ENCODE results near the gene C1R.

Gene C1R

DNA sequence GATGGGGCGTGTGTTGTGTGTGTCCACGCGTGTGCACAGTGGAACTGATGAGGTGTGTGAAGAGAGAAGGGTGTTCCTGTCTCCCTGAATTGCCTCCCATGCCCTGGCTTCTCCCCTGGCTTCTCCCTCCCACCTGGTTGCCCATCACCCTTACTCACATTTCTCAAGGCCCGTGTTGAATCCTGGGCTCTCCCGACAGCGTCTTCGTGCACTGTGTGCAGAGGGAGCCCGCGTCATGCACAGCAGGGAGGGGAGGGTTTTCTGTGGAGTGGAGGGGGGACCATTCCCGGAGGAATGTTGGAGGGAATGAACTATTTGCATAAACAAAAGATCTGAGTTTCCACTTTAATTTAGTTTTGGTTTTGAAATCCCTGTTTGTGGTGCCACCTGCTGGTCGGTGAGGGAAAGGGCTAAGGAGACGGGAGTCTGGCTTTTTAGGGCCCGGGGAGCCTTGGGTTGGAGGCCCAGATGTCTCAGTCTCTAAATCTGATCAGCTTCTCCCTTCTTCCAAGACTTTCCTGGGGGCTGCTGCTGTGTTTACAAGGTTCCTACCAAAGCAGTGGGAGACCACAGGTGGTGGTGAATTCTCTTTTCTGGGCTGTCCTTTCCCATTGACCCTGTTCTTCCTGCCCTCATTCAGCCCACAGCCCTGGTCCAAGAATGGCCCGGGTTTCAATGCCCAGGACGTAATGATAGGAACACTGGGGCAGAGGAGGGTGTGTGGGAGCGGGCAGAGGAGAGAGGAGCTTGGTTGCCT, at the start of gene C1R:
TSS of gene C1R (minus strand) at position 217 of the 757 bp plus-strand sequence. CDS start at position 160, 57 bp downstream.
- DNase-seq = peak; percentile 69

- DNase-seq = no peak
Measured at GRCh38 chr12:7141351-7142005, 49.2 kb upstream of the C1R start.

- no peak for DNase-seq
Measured at GRCh38 chr12:7139200-7139599, 47.0 kb upstream of the C1R start.

GRCh38 chr12:7137908-7138307, 45.7 kb upstream of the C1R start:
- no peak for DNase-seq

DNA sequence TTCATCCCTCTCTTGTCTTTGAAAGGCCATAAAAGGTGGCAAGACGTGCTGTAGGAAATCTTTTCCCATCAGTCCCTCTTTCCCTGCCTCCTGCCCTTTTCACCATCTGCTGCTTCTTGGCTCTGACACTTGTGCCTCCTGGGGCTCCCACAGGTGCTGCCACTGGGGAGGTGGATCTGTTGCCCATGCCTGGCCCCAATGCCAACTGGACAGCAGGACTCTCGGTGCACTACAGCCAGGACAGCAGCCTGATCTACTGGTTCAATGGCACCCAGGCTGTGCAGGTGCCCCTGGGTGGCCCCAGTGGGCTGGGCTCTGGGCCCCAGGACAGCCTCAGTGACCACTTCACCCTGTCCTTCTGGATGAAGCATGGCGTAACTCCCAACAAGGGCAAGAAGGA, 44.4 kb upstream of the C1R start:
- DNase-seq = no peak

GRCh38 chr12:7136071-7136470, 43.8 kb upstream of the C1R start:
- DNase-seq = no peak

GRCh38 chr12:7134396-7135166, 42.3 kb upstream of the C1R start:
- DNase-seq = no peak

- no peak for DNase-seq
Measured at GRCh38 chr12:7131502-7131866, 39.2 kb upstream of the C1R start.

- DNase-seq = peak; percentile 20
Measured at GRCh38 chr12:7130701-7131501, 38.7 kb upstream of the C1R start.

DNA sequence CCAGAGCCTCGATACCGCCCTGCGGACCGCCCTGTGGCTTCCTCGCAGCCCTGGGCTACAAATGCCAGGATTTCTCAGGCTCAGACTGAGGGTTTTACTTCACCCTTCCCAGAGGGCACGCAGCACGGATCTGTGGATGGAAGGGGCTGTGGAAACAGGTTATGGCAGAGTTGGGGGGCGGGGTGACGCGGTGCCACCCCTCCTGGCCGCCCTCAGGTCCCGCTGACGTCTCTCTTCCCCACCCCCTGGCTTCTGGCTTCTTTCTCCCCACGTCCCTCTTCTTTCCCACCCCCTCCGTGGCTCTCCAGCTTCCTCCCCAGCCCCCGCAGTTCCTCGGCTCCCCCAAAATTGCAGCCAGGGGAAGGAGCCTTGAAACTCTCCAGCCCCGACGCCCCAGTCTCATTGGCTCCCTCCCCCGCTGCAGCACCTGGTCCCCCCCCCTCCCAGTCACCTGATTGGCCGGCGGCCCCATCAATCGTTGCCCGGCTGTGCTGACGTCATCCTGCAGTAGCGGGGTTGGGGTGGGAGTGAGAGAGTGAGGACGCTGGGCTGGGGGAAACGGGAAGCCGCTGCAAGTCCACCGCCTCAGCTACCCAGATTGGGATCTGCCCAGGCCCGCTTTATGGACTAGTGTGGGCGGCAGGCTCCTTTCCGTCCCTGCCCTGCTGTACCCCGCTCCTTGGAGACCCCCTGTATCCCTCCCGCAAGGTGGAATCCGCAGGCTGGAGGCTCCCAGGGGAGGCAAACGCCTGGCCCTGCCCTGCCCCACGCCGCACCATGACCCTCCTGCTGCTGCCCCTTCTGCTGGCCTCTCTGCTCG, 37.8 kb upstream of the C1R start, which contains the start of gene CLSTN3:
TSS of gene CLSTN3 (plus strand) at position 500 of the 820 bp plus-strand sequence. CDS start at position 778, 278 bp downstream.
- peak; percentile 68 for DNase-seq

DNA sequence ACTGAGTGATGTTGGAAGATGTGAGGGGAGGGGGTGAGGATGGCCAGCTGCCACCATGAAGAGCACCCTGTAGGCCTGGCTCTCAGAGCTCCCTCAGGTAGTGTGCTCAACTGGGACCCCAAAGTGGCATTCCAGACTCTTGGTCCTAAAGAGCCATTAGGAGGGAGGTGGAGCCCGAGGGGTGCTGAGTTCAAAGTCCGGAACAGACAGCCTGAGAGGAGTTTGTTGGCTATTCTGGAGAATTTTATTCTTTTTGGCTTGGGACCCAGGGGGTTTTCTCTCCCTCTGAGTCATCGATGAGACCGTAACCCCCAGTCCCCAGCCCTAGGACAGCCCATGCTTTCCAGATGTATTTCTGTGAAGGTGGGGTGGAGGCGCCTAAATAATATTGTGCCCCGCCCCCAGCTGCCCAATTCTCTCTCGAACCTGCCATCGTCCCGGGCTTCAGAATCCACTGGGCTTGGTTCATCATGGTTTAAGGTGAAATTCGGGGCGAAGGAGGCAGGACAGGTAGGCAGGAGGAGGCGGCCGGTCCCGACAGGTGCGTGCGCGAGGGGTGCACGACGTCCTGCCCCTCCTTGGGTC, 37.1 kb upstream of the C1R start:
- no peak for DNase-seq

DNA sequence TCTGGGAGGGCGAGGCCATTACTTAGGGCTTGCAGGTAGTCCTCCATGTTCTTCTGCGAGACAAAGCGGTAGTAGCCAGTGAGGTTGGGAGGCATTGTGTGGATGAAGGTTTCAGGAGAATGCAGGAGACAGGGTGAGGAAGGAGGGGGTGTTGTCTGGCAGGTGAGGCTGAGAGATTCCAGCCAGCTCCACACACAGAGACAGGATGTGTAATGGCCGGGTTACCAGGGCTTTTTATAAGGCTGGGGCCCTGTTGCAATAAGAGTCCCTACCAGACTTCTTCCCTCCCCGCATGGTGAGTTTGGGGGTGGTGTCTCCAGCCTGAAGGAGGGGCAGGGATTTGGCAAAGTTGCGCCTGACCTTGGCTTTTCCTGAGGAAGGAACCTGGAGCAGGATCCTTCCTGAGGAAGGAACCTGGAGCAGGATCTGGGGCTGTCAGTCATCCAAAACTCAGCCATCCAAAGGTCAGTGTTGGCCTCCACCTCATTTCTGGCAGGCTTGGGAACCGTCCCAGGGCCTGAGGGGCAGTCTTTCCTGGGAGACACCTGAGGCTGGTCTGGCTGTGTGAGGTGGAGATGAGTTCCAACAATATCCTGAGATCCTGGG, 36.5 kb upstream of the C1R start, which contains the start of gene RBP5:
TSS of gene RBP5 (minus strand) at position 209 of the 606 bp plus-strand sequence. CDS start at position 95, 114 bp downstream.
- no peak for DNase-seq

- no peak for DNase-seq
Measured at GRCh38 chr12:7127916-7128626, 35.8 kb upstream of the C1R start.

- DNase-seq = no peak
Measured at GRCh38 chr12:7125632-7126227, 33.5 kb upstream of the C1R start.

GRCh38 chr12:7123806-7124522, 31.7 kb upstream of the C1R start:
- DNase-seq = no peak

DNA sequence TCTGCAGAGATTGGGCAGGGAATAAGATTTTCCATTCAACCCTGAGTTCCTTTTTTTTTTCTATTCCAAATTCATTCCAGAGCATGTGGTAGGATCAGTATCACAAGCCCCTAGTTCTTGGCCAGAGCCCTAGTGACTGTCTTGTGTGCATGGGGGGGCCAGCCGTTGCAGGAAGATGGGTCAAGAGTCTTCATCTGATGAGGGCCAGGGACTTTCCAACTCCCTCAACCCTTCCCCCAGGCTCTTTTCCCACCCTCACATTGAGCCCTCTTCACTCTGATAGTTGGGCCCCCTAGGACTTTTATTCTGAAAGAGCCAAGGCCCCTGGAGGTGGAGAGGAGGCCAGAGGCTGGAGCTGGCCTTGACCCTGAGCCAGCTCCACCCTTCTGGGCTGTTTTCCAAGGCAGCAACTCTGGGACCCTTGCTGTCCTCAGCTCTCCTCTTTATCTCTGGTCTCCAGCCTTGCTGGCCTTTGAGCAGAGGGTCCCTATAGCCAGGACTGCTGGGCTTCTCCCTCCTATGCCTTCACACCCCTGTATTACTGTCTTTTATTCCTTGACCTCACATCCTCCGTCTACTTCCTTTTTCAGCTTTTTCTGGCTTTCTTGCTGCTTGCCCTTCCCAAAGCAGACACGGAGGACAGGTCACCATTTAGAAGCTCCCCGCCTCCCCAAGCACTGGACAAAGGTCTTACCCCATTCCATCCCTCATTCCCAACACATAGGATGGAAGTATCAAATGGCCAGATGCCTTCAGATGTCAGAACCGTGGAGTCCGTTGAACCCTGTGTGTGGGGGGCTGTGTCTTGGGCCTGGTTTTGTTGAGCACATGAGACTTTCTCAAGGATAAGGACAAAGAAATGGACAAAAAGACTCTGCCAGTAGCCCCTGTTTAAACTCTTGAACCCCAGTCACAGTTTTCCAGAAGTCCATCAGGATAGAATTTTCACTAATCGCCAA, 30.8 kb upstream of the C1R start:
- no peak for DNase-seq

GRCh38 chr12:7121324-7121723, 29.1 kb upstream of the C1R start:
- DNase-seq = no peak

DNA sequence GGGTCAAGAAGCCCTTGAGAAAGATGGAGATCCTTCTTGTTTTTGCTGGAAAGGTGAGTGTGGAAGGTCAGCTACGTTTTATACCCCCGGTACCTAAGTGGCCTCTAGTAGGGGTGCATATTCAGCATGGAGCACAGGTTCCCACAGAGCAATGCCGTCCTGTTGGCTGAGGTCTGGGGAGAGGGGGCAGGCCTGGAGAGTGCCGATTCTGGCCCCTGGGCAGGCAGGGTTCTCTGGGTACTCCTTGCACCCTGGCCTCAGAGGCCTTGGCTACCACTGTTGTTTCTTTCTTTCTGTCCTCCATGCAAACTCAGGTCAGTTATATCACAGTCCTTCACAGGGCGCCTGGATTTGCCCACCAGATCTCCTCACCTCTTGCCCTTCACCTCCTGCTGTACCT, 27.9 kb upstream of the C1R start:
- DNase-seq = no peak
